GM18519 (cell line): Measurements from ENCODE around the gene LTB4R.
"Not testable (repeated sequence)": the region's sequence is repeated elsewhere in the genome, so short reads cannot be mapped to it uniquely, and the experiment has no call there.

Source experiments
- ATAC-seq: cut with Tn5 transposase; IDR thresholded peaks from one replicate; pipeline ENCODE4 v1.9.1; 2021; ENCODE audit warnings: mild to moderate bottlenecking, moderate library complexity; ENCODE audit not compliant: unreplicated experiment, low FRiP score

LTB4R gene

DNA sequence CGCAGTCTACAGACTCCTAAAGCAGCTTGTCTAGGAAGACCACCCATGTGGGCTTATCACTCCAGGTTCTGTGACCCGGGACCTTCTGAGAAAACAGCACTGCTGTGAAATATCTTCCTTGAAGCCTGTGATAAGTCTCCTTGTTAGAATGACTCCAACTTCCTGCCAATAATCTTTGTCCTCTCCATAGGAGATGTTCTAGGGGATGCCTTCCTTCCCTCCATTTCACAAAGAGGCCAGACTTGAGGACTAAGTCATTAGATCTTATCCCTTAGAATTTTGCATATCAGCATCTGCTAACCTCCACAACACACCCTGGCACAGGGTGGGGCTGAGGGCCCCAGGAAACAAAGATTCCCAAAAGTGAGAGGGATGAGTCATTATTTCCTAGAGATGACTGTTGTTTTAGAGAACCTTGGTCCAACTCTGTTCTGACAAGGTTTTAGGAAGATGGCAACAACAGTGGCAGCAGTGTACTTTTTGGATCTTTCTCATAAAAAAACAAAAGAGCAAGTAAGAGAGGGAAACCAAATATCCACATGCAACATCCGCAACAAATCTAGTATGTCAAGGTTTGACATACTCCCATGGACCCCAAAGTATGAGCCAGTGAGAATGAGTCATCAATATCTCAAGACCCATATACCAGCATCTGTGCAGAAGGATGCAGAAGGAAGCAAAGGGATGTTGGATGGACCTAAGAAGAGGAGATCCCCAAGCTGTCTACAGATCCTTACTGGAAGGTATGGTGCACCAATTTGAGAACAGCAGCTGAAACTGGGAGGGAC lies 6.0 kb downstream of the LTB4R start:
- no peak for ATAC-seq

DNA sequence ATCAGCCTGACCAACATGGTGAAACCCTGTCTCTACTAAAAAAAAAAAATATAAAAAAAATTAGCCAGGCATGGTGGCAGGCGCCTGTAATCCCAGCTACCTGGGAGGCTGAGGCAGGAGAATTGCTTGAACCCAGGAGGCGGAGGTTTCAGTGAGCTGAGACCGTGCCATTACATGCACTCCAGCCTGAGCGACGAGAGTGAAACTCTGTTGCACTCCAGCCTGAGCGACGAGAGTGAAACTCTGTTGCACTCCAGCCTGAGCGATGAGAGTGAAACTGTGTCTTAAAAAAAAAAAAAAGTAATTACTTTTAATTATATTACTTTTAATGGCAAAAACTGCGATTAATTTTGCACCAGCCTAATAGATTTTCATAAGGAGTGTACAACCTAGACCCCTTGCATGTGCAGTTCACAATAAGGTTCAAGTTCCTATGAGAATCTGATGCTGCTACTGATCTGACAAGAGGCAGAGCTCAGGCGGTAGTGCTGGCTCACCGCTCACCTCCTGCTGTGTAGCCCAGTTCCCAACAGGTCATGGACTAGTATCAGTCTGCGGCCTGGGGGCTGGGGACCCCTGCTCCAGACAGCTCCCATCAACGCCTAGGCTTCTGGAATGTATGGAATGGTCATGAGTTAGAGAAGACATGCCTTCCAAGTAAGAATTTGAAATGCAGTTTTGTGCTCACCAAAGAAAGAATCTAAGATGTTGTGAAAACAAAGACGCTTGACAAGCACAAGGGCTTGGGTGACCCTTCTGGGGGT lies 10.1 kb downstream of the LTB4R start:
- ATAC-seq, result no peak

DNA sequence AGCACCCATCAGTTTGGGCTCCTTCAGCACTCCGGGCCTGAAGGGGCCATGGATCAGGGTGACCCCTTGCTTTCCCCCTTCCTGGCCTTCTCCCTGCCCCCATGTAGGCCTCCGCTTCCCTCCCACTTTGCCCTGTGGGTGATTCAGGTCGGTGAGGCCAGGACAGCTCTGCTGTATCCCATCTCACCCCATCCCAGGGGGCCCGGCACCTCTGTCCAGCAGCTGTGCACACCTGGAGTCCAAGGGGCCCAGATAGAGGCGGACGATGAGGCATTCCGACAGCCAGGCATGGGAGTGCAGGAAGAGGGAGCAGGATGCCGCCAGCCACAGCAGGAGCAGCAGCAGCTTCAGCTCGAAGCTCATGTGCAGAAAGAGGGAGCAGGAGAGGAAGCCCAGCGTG lies 11.4 kb downstream of the LTB4R start:
- ATAC-seq, result no peak

DNA sequence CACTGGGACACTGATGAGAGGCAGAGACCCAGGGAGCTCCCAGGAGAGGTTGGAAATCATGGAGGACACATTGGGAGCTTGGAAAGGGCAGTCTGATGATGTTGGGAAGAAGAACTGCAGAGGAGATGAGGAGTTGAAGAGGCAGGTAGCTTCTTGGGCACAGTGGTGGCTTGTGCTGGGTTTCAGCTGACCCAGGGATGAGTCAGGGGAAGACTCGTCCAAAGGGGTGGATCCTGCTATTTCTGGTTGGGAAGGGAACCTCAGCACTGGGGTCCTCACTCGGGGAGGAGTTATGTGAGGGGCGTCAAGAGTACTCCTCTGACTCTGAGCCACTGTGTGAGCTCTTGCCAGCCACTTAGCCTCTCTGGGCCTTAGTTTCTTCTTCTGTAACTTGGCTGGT lies 12.0 kb downstream of the LTB4R start:
- no peak for ATAC-seq

DNA sequence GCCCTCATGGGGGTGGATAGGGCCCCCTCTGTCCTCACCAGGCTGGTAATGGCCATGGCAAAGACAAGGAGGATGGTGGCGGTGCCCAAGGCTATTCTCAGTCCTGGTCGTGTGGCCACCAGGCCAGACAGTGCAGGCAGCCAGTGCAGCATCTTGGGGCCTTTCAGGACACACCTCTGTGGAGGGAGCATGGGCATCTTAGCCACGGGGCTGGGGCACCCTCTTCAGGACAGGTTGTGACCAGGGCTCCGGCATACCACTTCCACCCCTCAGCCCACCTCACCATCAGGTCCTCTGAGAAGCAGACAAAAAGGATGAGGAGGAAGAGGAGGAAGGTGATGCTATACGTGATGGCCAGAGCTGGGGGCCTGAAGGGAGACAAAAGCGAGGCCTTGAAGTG lies 12.7 kb downstream of the LTB4R start:
- no peak for ATAC-seq

GRCh38 chr14:24325041-24325530 lies 13.8 kb downstream of the LTB4R start:
- ATAC-seq, result no peak

- ATAC-seq, result no peak
Observed at GRCh38 chr14:24325963-24326362, 14.7 kb downstream of the LTB4R start.

DNA sequence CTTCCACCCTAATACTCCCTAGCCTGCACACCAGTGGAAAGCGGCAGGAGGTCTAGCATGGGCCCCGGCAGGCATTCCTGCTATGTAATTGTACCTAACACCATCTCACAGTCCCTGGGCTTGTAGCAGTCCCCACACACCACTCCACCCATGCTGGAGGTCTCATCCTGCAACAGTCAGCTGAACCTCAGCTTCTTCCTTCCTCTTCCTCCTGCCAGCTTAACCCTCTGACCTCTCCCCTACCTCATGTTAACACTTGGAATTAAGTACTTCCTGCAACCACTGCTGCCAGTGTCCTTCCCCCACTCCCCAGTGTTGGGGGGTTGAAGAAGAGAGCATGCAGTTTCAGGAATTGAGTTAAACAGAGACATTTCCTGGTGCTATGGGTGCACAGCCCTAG lies 16.0 kb downstream of the LTB4R start:
- ATAC-seq, result no peak

DNA sequence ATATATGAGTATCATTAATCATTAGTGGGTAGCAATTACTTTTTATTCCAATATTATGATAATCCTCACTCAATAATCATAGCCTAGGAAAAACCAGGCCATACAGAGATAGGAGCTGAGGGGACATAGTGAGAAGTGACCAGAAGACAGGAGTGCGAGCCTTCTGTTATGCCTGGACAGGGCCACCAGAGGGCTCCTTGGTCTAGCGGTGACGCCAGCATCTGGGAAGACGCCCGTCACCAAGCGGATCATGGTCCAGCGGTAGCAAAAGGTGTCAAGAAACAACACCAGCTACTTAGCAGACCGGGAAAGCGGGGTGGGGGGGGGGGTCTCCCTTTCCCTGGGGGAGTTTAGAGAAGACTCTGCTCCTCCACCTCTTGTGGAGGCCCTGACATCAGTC lies 16.6 kb downstream of the LTB4R start:
- not testable (repeated sequence) for ATAC-seq

- ATAC-seq, result no peak
Observed at GRCh38 chr14:24329073-24329663, 17.9 kb downstream of the LTB4R start.

DNA sequence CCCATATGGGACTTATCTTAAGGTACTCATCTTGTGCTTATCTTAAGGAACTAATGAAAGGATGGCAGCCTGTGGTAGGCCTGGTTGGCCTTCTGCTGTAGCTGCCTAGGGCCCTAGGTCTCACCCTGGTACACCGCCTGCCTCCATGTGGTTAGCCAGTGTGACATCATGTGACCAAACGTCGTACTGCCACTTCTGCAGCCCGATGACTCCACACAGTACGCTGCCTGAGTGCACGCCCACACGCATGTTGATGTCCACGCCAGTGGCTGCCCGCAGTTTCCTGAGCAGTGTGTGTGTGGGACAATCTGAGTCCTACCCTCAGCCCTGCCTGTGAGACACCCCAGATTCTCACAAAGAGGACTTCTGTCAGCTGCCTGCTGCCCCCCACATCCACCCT lies 18.4 kb downstream of the LTB4R start:
- no peak for ATAC-seq

DNA sequence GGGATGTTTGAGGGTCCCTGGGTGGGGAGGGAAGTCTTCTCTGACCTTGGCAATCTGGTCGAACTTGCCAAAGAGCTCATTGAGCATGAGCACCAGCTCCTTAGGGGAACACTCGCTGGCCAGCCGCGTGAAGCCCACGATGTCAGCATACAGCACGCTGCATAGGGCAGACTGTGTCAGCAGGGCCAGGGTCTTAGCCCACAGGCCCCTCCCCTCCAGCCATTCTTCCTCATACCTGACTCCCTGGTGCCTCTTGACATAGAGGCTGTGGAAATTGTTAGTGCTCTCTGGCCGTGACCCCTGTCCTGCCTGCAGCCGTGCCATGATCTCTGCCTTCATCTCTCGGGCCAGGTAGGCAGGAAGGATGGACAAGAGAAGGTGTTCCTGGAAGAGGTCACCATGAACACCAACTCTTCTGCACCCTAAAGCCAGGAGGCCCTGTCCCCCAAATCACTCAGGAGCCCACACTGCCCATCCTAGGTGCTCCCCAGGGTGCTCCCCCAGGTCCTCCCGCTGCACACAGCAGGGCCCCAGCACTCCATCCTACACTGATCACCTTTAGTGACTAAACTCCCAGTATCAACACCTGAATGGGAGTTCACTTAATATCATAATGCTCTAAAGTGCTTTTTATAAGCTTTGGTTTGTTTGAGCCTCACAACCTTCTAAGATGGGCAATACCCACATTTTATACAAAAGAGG lies 19.8 kb downstream of the LTB4R start:
- no peak for ATAC-seq

DNA sequence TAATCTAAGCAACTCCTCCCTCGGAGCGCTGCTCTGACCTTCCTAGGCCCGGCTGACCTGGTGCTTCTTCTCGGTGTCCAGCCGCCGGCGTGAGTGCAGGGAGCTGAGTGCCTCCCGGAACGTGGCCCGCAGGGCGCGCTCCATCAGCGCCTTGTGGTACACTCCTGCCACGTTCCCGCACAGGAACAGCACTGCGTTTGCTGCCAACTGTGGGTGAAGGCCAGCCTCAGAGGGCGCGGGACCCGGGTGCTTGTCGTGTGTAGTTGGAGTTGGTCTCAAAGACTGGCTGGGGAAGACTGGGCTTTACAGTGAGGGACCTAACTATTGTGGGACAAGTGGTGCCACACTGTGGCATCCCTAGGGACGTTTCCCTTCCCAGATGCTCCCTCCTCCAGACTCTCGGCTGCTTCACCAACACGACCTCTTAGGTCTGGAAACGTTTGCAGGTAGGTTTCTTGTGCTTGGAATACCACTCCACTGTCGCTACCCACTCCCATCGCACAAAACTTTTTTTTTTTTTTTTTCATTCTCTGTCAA lies 20.5 kb downstream of the LTB4R start:
- ATAC-seq, result no peak

GRCh38 chr14:24332268-24332993 lies 21.1 kb downstream of the LTB4R start:
- ATAC-seq, result peak; percentile 65

DNA sequence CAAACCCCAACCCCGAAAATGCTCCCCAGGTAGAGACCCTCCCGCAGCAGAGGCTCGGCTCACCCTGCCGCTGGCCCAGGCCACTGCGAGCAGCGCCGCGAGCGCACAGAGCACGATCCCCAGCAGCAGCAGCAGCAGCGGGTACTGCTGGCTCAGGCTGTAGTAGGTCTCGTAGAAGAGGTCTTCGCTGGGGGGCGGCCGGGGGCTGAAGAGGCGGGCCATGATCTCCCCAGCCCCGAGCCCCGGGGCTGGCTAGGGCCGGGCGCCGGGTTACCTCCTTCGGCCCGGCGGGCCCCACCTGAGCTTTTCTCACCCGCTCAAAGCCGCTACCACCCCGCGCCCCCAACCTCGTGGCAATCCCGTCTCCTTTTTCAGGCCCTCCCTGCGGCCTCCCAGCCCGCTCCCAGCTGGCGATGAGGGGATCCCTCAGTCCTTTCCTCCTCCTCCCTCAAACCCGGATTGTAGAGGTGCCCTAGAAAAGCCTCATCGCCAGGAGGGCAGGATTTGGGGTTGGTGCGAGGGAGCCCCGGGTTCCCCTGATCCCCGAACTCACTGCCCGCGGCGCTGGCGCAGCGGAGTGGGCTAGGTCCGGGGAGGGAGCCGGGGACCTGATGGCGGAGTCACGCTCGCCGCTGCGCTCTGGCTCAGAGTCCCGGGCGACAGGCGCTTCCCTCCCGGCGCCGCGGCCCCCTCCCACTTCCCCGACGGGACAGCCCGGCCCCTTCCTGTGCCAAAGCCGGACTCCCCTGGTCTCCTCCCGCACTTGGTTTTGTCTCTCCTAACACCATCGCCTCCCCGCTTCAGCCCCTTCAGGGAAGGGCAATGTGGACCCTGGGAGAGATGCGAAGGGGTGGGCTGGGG lies 23.4 kb downstream of the LTB4R start, which contains the start of gene ADCY4:
Gene ADCY4, minus strand, starts transcription at position 641 of the 861 bp plus-strand sequence. Its CDS starts 419 bp downstream, at position 222.
- no peak for ATAC-seq

- no peak for ATAC-seq
Observed at GRCh38 chr14:24335461-24336171, 24.3 kb downstream of the LTB4R start.

GRCh38 chr14:24337144-24337823 lies 26.0 kb downstream of the LTB4R start:
- ATAC-seq, result no peak

DNA sequence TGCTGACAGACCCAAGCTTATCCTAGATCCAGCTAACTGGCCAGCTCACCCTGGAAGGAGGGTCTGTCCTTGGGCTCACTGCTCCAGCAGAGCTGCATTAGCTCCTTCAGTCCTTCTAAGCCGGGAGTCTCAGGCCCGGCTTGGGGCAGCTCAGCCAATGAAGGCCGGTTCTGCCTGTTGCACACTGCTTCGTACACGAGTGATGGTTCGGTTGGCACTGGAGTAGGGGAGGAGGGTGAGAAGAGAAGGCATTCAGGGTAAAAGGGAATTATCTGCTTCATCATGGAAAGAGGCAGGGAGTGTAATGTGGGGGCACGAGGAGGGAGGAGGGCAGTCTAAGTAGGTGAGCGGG lies 26.5 kb downstream of the LTB4R start:
- ATAC-seq, result no peak
